Activated CD8-positive, alpha-beta T cell treated with anti-CD3 and anti-CD28 coated beads for 36 hours (primary cell): ENCODE results near the gene HSPG2. TPM values are rescaled to one million over a fixed set of nuclear protein-coding genes. Genes with fewer than 3 reads are reported as not detected.

Source experiments
- ATAC-seq: fragments of 200-7000 bp; cut with Tn5 transposase; one replicate; pipeline ENCODE4 v1.10.0; 2021; ENCODE audit warnings: mild to moderate bottlenecking, moderate library complexity
- CTCF ChIA-PET: fragments of 350-600 bp; sonication (Branson Sonifier 250); formaldehyde crosslinking; loops from one replicate; lab custom pipeline; 2021; ENCODE audit warnings: antibody characterized with exemption; lab: Charles Lee
- POLR2A ChIA-PET: fragments of 350-600 bp; sonication (Branson Sonifier 250); formaldehyde crosslinking; loops from one replicate; lab custom pipeline; 2021; ENCODE audit warnings: antibody characterized with exemption; lab: Charles Lee
- DNase-seq: peaks from one replicate; pipeline ENCODE4 v3.0.0-alpha.2; 2020
- H3K27ac Mint-ChIP-seq: one replicate; pipeline ENCODE4 v1.8.0; 2021; ENCODE audit warnings: mild to moderate bottlenecking, mixed read lengths
- H3K27me3 Mint-ChIP-seq: one replicate; pipeline ENCODE4 v1.8.0; 2021; ENCODE audit warnings: mixed read lengths
- H3K36me3 Mint-ChIP-seq: one replicate; pipeline ENCODE4 v1.8.0; 2021; ENCODE audit warnings: low read depth, mixed read lengths
- H3K4me1 Mint-ChIP-seq: one replicate; pipeline ENCODE4 v1.8.0; 2021; ENCODE audit warnings: low read depth, mixed read lengths
- H3K4me3 Mint-ChIP-seq: one replicate; pipeline ENCODE4 v1.8.0; 2021; ENCODE audit warnings: mild to moderate bottlenecking, moderate library complexity, mixed read lengths
- H3K9me3 Mint-ChIP-seq: one replicate; pipeline ENCODE4 v1.8.0; 2021; ENCODE audit warnings: mixed read lengths
- intact Hi-C: fragments of 100-400 bp; cut with micrococcal nuclease; formaldehyde crosslinking; loops from one replicate; pipeline ENCODE4 v1.10.0; 2022
- total RNA-seq, 2 experiments: library from RNA; stranded (reverse); gene quantifications; one replicate each; pipeline ENCODE4 v1.2.3, GENCODE V29; 2021
- TF ChIP-seq, protein P1 (sequence below): fragments of 200-600 bp; IDR thresholded peaks from one replicate; pipeline ENCODE4 v1.8.0; 2022; ENCODE audit warnings: antibody characterized with exemption, mild to moderate bottlenecking

HSPG2 gene
- total RNA-seq, 2 experiments from 2014 or later, result 52.1 to 59.0 TPM

DNA sequence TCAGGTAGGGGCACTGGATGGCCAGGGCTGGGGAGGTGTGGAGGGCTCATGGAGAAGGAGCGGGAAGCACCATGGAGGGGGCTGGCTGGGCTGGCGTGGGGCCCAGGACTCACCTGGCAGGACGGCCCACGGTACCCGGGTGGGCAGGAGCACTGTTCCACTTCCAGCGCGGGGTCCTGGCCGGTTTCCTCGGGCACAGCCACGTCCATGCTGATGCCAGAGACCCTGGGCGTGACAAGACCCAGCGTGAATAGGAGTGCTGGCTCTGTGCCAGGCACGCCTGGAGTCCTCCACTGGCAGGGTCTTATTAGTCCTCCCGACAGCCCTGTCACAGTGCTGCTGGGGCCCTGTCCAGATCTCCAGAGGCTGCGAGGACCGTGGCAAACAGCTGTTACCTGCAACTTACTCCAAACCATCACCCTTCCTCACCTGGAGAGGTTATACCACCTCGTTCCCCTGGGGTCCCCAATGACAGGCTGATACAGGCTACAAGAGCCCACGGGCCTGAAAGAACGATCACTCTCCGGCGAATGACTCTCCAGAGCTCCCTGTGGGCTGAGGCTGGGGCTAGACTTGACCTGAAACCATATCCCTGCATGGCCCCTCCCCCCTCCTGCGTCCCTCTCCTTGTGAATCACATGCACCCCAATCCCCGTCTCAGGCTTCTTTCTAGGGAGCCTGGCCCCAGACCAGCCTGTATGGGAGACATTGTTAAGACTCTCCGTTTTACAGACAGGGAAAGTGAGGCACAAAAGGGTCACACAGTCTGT is 62.1 kb downstream of the HSPG2 start:
- no peak overlapping the region for H3K27ac Mint-ChIP-seq
- no peaks in the 10 kb centered on the region for H3K36me3 Mint-ChIP-seq
- peaks cover 5% of the 10 kb centered on the region for H3K4me1 Mint-ChIP-seq
- H3K27me3 Mint-ChIP-seq, result no peaks in the 10 kb centered on the region
- no peaks in the 10 kb centered on the region for H3K9me3 Mint-ChIP-seq
- no peak overlapping the region for H3K4me3 Mint-ChIP-seq
- ATAC-seq (no peak), DNase-seq (no peak)
- intact Hi-C loops, result no loop called here
- CTCF ChIA-PET, result no interaction called here
- POLR2A ChIA-PET, result no interaction called here
- TF ChIP-seq, protein P1, sequence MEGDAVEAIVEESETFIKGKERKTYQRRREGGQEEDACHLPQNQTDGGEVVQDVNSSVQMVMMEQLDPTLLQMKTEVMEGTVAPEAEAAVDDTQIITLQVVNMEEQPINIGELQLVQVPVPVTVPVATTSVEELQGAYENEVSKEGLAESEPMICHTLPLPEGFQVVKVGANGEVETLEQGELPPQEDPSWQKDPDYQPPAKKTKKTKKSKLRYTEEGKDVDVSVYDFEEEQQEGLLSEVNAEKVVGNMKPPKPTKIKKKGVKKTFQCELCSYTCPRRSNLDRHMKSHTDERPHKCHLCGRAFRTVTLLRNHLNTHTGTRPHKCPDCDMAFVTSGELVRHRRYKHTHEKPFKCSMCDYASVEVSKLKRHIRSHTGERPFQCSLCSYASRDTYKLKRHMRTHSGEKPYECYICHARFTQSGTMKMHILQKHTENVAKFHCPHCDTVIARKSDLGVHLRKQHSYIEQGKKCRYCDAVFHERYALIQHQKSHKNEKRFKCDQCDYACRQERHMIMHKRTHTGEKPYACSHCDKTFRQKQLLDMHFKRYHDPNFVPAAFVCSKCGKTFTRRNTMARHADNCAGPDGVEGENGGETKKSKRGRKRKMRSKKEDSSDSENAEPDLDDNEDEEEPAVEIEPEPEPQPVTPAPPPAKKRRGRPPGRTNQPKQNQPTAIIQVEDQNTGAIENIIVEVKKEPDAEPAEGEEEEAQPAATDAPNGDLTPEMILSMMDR, result no peak

DNA sequence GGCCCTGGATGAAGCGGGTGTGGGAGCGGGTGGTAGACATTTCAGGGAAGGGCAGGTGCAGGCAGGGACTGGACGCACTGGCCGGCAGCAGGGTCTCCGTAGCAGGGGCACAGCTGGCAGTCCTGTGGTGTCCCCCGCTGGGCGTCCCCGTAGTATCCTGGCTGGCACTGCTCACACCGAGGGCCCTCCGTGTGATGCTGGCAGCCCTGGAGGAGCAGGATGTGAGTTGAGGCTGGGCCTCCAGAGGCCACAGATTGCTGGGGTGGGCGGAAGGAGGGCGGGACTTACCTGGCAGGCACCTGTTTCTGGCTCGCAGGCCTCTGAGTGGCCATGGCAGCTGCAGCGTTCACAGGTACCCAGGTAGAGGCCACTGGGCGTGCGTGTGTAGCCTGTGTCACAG is 62.8 kb downstream of the HSPG2 start:
- Mint-ChIP-seq H3K27me3 (no peaks in the 10 kb centered on the region), H3K27ac (no peak overlapping the region), H3K36me3 (no peaks in the 10 kb centered on the region), H3K4me3 (no peak overlapping the region), H3K9me3 (no peaks in the 10 kb centered on the region), H3K4me1 (peaks cover 5% of the 10 kb centered on the region)
- TF ChIP-seq, protein P1, result no peak
- DNase-seq, result no peak
- ChIA-PET CTCF (no interaction called here), POLR2A (no interaction called here)
- intact Hi-C loops, result no loop called here
- ATAC-seq, result no peak

DNA sequence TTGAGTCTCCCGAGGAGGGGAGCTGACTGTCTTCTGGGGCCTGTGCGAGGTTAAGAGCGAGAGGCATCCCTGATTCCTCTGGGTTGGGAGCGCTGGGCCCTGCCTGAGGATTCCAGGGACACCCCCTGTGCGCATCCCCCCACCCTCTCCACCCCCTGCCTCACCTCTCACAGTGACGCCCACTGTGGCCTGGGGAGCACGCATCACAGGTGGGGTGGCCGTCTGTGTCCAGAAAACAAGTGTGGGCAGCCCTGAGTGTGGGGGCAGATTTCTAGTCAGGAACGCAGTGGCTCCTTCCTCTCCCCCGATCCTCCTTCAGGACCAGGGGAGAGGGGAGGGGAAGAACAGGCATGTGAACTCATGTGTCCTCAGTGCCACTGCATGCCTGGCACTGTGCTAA is 63.3 kb downstream of the HSPG2 start:
- ChIA-PET POLR2A (no interaction called here), CTCF (no interaction called here)
- intact Hi-C loops, result no loop called here
- Mint-ChIP-seq H3K4me1 (peaks cover 5% of the 10 kb centered on the region), H3K36me3 (no peaks in the 10 kb centered on the region), H3K9me3 (no peaks in the 10 kb centered on the region), H3K27me3 (no peaks in the 10 kb centered on the region), H3K27ac (no peak overlapping the region), H3K4me3 (no peak overlapping the region)
- TF ChIP-seq, protein P1, result no peak
- no peak for ATAC-seq
- no peak for DNase-seq

DNA sequence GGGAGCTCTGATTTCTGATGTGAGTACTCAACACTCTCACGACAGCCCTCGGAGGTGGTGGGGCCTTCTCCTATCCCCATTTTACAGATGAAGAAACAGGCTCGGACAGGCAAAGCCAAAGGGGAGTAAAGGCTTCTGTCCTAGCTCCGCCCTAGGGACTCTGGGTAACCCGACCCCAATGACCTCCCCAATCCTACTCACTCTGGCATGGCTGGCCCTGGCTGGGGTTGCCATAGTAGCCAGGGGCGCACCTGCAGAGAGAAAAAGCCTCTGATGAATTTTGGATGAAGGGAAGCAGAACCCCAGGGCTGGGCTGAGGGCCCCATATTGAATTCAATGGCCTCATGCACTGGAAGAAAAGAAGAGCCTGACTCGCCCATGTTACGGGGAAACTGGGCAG is 63.9 kb downstream of the HSPG2 start:
- ATAC-seq (no peak), DNase-seq (no peak)
- TF ChIP-seq, protein P1, result no peak
- peaks cover 5% of the 10 kb centered on the region for H3K4me1 Mint-ChIP-seq
- no peak overlapping the region for H3K4me3 Mint-ChIP-seq
- CTCF ChIA-PET, result no interaction called here
- intact Hi-C loops, result no loop called here
- POLR2A ChIA-PET, result no interaction called here
- H3K9me3 Mint-ChIP-seq, result no peaks in the 10 kb centered on the region
- H3K27me3 Mint-ChIP-seq, result no peaks in the 10 kb centered on the region
- no peaks in the 10 kb centered on the region for H3K36me3 Mint-ChIP-seq
- no peak overlapping the region for H3K27ac Mint-ChIP-seq

DNA sequence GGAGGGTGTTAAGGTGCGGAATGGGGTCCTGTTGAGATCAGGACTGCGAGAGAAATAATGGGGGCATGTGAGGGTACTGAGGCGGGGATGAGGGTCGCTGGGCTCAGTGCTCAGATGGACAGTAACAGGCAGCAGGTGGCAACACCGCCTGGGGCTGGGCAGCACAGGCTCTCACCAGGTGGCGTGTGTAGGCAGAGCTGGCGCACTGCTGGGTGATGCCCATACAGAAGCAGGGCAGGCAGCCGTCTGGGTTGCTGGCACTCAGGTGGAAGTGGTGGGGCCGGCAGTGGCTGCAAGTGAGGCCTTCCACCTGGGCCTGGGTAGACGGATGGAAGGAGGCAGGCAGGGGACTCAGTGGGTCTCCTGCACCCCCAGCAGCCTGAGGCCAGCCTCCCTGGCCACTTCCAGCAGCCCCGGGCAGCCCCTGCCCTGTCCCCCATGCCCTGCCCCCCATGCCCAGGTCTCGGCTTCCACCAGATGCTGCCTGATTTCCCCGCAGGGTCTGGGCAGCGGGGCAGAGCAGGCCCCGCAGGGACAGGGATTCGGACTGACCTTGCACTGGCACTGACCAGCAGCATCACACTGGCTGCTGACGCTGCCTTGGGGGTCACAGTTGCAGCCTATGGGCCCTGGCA is 64.5 kb downstream of the HSPG2 start:
- no peak overlapping the region for H3K4me3 Mint-ChIP-seq
- H3K9me3 Mint-ChIP-seq, result no peaks in the 10 kb centered on the region
- no peak overlapping the region for H3K27ac Mint-ChIP-seq
- intact Hi-C loops, result no loop called here
- ATAC-seq (no peak), DNase-seq (no peak)
- TF ChIP-seq, protein P1, result no peak
- H3K36me3 Mint-ChIP-seq, result no peaks in the 10 kb centered on the region
- POLR2A ChIA-PET, result no interaction called here
- no peaks in the 10 kb centered on the region for H3K27me3 Mint-ChIP-seq
- CTCF ChIA-PET, result no interaction called here
- H3K4me1 Mint-ChIP-seq, result peaks cover 5% of the 10 kb centered on the region
